Measurements from ENCODE around the gene CREBZF.

DNA sequence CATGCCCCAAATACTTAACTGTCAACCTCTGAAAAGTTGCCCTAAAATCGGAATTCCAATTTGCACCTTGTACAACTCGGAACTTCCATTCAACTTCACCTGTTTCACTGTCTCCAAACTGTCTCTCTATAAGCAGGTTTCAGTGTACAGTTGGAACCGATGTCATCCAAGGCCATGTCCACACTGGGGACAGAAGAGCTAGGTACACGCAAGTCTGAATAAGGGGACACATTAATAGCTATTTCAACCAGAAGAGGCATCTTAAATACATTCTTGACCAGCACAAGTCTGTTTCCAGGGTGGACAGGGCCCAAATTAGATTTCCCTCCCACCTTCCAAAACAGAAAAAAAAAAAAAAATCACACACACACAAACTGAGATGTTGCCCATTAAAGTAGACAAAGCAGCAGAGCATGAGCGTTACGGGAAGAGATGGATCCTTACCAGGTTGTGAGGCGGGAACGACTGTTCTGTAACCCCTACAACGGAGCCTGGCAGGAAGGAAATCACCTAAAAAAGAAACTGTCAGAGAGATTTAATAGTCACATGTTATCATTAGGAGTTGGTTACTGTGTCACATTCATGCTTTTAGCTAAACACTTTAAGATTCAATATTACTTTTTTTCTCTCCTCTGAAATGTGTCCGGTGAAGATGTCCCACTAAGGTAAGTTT lies 1.7 kb downstream of the CREBZF start:
- TF ChIP-seq REST (IDR thresholded peaks at IDR 0.05; ENCODE audit: insufficient replicate concordance, low read depth) (no peak), POLR2AphosphoS5 (IDR thresholded peaks at IDR 0.05; ENCODE audit: low read depth) (no peak)
- TF ChIP-seq, protein P1, sequence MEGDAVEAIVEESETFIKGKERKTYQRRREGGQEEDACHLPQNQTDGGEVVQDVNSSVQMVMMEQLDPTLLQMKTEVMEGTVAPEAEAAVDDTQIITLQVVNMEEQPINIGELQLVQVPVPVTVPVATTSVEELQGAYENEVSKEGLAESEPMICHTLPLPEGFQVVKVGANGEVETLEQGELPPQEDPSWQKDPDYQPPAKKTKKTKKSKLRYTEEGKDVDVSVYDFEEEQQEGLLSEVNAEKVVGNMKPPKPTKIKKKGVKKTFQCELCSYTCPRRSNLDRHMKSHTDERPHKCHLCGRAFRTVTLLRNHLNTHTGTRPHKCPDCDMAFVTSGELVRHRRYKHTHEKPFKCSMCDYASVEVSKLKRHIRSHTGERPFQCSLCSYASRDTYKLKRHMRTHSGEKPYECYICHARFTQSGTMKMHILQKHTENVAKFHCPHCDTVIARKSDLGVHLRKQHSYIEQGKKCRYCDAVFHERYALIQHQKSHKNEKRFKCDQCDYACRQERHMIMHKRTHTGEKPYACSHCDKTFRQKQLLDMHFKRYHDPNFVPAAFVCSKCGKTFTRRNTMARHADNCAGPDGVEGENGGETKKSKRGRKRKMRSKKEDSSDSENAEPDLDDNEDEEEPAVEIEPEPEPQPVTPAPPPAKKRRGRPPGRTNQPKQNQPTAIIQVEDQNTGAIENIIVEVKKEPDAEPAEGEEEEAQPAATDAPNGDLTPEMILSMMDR (IDR thresholded peaks at IDR 0.05; ENCODE audit: insufficient read depth, low read length) = no peak
